Activated B cell treated with CpG ODN at 0.5 μM for 24 hours (primary cell): Measurements from ENCODE around the gene KLF18. TPM values are rescaled to one million over a fixed set of nuclear protein-coding genes. Genes with fewer than 3 reads are reported as not detected.

Source experiments
- ATAC-seq: fragments of 200-7000 bp; cut with Tn5 transposase; one replicate; pipeline ENCODE4 v1.10.0; 2021; ENCODE audit warnings: low read depth, mild to moderate bottlenecking, moderate library complexity
- CTCF ChIA-PET: fragments of 350-600 bp; sonication (Branson Sonifier 250); formaldehyde crosslinking; loops from one replicate; lab custom pipeline; 2021; ENCODE audit warnings: antibody characterized with exemption; lab: Charles Lee
- POLR2A ChIA-PET: fragments of 350-600 bp; sonication (Branson Sonifier 250); formaldehyde crosslinking; loops from one replicate; lab custom pipeline; 2021; ENCODE audit warnings: antibody characterized with exemption; lab: Charles Lee
- DNase-seq: peaks from one replicate; pipeline ENCODE4 v3.0.0; 2022
- H3K27ac Mint-ChIP-seq: one replicate; pipeline ENCODE4 v1.8.0; 2020; ENCODE audit warnings: mixed read lengths
- H3K27me3 Mint-ChIP-seq: one replicate; pipeline ENCODE4 v1.8.0; 2021; ENCODE audit warnings: mixed read lengths
- H3K36me3 Mint-ChIP-seq: one replicate; pipeline ENCODE4 v1.8.0; 2021; ENCODE audit warnings: low read depth, mixed read lengths
- H3K4me1 Mint-ChIP-seq: one replicate; pipeline ENCODE4 v1.8.0; 2021; ENCODE audit warnings: mixed read lengths
- H3K4me3 Mint-ChIP-seq: one replicate; pipeline ENCODE4 v1.8.0; 2020; ENCODE audit warnings: mild to moderate bottlenecking, mixed read lengths
- H3K9me3 Mint-ChIP-seq: one replicate; pipeline ENCODE4 v1.8.0; 2020; ENCODE audit warnings: mixed read lengths
- CTCF ChIP-seq: fragments of 200-600 bp; IDR thresholded peaks from one replicate; pipeline ENCODE4 v1.8.0; 2022; ENCODE audit warnings: antibody characterized with exemption, mild to moderate bottlenecking
- intact Hi-C: fragments of 100-400 bp; cut with micrococcal nuclease; formaldehyde crosslinking; loops from one replicate; pipeline ENCODE4 v1.15.1; 2024
- total RNA-seq: library from RNA; stranded (reverse); gene quantifications from 2 replicates; pipeline ENCODE4 v1.2.3, GENCODE V29; 2022

Gene KLF18
- total RNA-seq, 1 donor from 2014 or later: not detected

DNA sequence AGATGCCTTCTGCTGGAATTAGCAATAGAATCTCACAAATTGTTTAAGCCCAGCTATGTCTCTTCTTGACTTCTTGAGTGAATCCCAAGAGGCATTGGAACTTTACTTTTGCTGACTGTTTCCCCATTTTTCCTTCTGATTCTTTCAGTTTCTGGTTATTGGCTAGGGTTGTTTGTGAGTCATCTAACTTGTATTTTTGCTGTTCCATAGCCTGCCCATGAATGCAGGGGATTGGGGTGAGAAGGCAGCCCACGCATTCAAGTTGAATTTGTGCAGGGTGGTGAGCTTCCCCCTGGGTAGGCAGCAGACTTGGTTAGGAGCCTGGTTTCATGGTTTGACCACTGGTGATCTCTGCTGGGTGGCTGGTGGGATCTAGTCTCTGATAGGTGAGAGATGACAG lies 33.2 kb downstream of the KLF18 start:
- Mint-ChIP-seq H3K9me3 (no peaks in the 10 kb centered on the region), H3K4me3 (no peak overlapping the region), H3K4me1 (no peaks in the 10 kb centered on the region), H3K27me3 (peaks cover 13% of the 10 kb centered on the region), H3K36me3 (no peaks in the 10 kb centered on the region), H3K27ac (no peak overlapping the region)
- CTCF ChIA-PET: no interaction called here
- intact Hi-C loops: no loop called here
- POLR2A ChIA-PET: no interaction called here
- no peak for ATAC-seq
- no peak for DNase-seq
- TF ChIP-seq CTCF: no peak

- POLR2A ChIA-PET: no interaction called here
- Mint-ChIP-seq H3K4me1 (no peaks in the 10 kb centered on the region), H3K27ac (no peak overlapping the region), H3K27me3 (peaks cover 13% of the 10 kb centered on the region), H3K4me3 (no peak overlapping the region), H3K9me3 (no peaks in the 10 kb centered on the region), H3K36me3 (no peaks in the 10 kb centered on the region)
- intact Hi-C loops: no loop called here
- TF ChIP-seq CTCF: no peak
- ATAC-seq (no peak), DNase-seq (no peak)
- CTCF ChIA-PET: no interaction called here
Measured at GRCh38 chr1:44105810-44106209, 35.6 kb downstream of the KLF18 start.

DNA sequence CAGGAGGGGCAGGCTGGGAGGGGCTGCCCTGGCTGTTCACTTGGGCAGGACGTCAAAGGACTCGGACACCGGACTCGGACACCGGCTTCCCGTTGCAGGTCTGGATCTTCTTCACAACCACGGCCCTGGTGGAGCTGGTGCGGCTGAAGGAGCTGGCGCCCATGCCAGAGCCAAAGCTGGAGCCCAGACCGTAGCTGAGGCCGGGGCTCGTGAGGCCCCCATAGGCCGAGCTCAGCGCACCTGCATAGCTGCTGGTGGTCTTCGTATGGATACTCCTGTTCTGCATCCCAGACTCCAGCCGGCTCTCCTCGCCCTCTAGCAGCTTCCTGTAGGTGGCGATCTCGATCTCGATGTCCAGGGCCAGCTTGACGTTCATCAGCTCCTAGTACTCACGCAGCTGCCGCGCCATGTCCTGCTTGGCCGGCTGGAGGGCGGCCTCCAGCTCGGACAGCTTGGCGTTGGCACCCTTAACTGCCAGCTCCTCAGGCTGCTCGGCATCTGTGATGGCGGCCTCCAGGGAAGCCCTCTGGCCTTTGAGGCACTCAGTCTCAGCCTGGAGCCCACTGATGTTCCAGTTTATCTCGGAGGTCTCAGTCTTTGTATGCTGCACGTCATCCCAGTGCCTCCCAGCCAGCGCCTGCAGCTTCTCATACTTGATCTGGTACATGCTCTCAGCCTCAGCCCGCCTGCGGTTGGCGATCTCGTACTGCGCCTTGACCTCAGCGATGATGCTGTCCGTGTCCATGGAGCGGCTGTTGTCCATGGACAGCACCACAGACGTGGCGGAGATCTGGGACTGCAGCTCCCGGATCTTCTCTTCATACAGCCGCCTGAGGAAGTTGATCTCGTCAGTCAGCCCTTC lies 37.9 kb downstream of the KLF18 start:
- ChIA-PET POLR2A (no interaction called here), CTCF (no interaction called here)
- Mint-ChIP-seq H3K4me1 (no peaks in the 10 kb centered on the region), H3K9me3 (no peaks in the 10 kb centered on the region), H3K36me3 (no peaks in the 10 kb centered on the region), H3K27ac (no peak overlapping the region), H3K4me3 (no peak overlapping the region), H3K27me3 (peaks cover 13% of the 10 kb centered on the region)
- DNase-seq (no peak), ATAC-seq (no peak)
- intact Hi-C loops: no loop called here
- TF ChIP-seq CTCF: no peak

DNA sequence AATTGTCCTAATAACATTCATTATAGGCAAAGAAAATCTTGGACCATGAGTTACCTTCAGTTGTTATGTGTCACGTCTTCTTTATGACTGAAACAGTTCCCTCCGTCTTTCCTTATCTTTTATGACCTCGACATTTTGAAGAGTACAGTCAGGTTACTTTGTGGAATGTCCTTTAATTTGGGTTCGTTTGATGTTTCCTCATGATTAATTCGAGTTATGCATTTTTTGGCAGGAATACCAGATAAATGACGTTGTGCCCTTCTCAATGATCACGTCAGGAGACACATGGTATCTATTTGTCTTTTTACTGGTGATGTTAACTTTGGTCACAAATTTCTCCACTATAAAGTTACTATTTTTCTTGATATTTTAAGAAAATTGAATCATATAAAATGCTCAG lies 40.1 kb downstream of the KLF18 start:
- no peaks in the 10 kb centered on the region for H3K36me3 Mint-ChIP-seq
- peaks cover 5% of the 10 kb centered on the region for H3K27me3 Mint-ChIP-seq
- ChIA-PET CTCF (no interaction called here), POLR2A (no interaction called here)
- intact Hi-C loops: no loop called here
- no peaks in the 10 kb centered on the region for H3K4me1 Mint-ChIP-seq
- H3K9me3 Mint-ChIP-seq: no peaks in the 10 kb centered on the region
- no peak overlapping the region for H3K27ac Mint-ChIP-seq
- no peak for TF ChIP-seq CTCF
- no peak for DNase-seq
- no peak overlapping the region for H3K4me3 Mint-ChIP-seq
- no peak for ATAC-seq

GRCh38 chr1:44100183-44100868 lies 41.1 kb downstream of the KLF18 start:
- H3K27ac Mint-ChIP-seq: no peak overlapping the region
- H3K4me1 Mint-ChIP-seq: no peaks in the 10 kb centered on the region
- no peak for ATAC-seq
- H3K27me3 Mint-ChIP-seq: peaks cover 3% of the 10 kb centered on the region
- H3K4me3 Mint-ChIP-seq: no peak overlapping the region
- POLR2A ChIA-PET: no interaction called here
- H3K36me3 Mint-ChIP-seq: no peaks in the 10 kb centered on the region
- CTCF ChIA-PET: no interaction called here
- no peak for DNase-seq
- no peak for TF ChIP-seq CTCF
- H3K9me3 Mint-ChIP-seq: no peaks in the 10 kb centered on the region
- intact Hi-C loops: no loop called here
